PFSK-1 (cell line): ENCODE results near the gene TENT5C.

Experiments
- FOXP2 ChIP-seq: optimal IDR thresholded peaks from 2 replicates; pipeline ENCODE3; 2011; ENCODE audit warnings: borderline replicate concordance, control low read depth, inconsistent platforms; ENCODE audit not compliant: insufficient read depth; ENCODE audit errors: extremely low read length, extremely low read depth
- POLR2AphosphoS5 ChIP-seq: IDR thresholded peaks from 2 replicates; pipeline ENCODE4 v1.6.1; 2012; ENCODE audit warnings: low read depth, mild to moderate bottlenecking, control low read depth, low read length, moderate library complexity
- REST ChIP-seq, 2 experiments: IDR thresholded peaks; 2 replicates each; pipeline versions ENCODE4 v1.6.1 to v1.8.0; 2011 to 2012; ENCODE audit warnings: low read depth in 2 of 2, low read length in 2 of 2, control low read depth in 1 of 2, inconsistent platforms in 1 of 2, mild to moderate bottlenecking in 1 of 2, moderate library complexity in 1 of 2; ENCODE audit not compliant: insufficient read depth in 1 of 2
- SIN3A ChIP-seq: IDR thresholded peaks from 2 replicates; pipeline ENCODE4 v1.6.1; 2012; ENCODE audit warnings: mild to moderate bottlenecking, low read length, moderate library complexity, borderline replicate concordance; ENCODE audit not compliant: insufficient read depth
- TAF1 ChIP-seq: IDR thresholded peaks from 2 replicates; pipeline ENCODE4 v1.6.1; 2012; ENCODE audit warnings: low read length, control low read depth, borderline replicate concordance; ENCODE audit not compliant: insufficient read depth

- TF ChIP-seq SIN3A: no peak
- TF ChIP-seq REST (IDR thresholded peaks at IDR 0.05; ENCODE audit: insufficient read depth in 1 of 2, low read depth in 2 of 2, low read length in 2 of 2): no peak
- TF ChIP-seq POLR2AphosphoS5: no peak
- no peak for TF ChIP-seq TAF1
- no peak for TF ChIP-seq FOXP2
Observed at GRCh38 chr1:117658676-117659075, 52.8 kb downstream of the TENT5C start.
